Chondrocyte (in vitro differentiated cells): ENCODE results near the gene PLXNA4. TPM values are rescaled to one million over a fixed set of nuclear protein-coding genes. Genes with fewer than 3 reads are reported as not detected.
A peak's percentile ranks its signal among the peaks of the same experiment; 100 is the strongest.

ENCODE experiments used
- DNase-seq: peaks from one replicate; pipeline ENCODE4 v3.0.0; 2021; ENCODE audit warnings: mixed read lengths, low spot score
- H3K27ac Mint-ChIP-seq: one replicate; pipeline ENCODE4 v1.8.0; 2021; ENCODE audit warnings: mild to moderate bottlenecking, moderate library complexity, mixed read lengths; ENCODE audit not compliant: unreplicated experiment
- H3K27me3 Mint-ChIP-seq: 2 replicates; pipeline ENCODE4 v1.8.0; 2021; ENCODE audit warnings: low read depth, mixed read lengths
- H3K36me3 Mint-ChIP-seq: 2 replicates; pipeline ENCODE4 v1.8.0; 2021; ENCODE audit warnings: low read depth, mixed read lengths
- H3K4me1 Mint-ChIP-seq: 2 replicates; pipeline ENCODE4 v1.8.0; 2021; ENCODE audit warnings: low read depth, mild to moderate bottlenecking, mixed read lengths
- H3K4me3 Mint-ChIP-seq: one replicate; pipeline ENCODE4 v1.8.0; 2021; ENCODE audit warnings: mild to moderate bottlenecking, moderate library complexity, mixed read lengths; ENCODE audit not compliant: unreplicated experiment
- H3K9me3 Mint-ChIP-seq: 2 replicates; pipeline ENCODE4 v1.8.0; 2021; ENCODE audit warnings: low read depth, mixed read lengths
- CTCF ChIP-seq: fragments of 200-600 bp; sonication (generic); IDR thresholded peaks from 2 replicates; pipeline ENCODE4 v1.5.0; 2021; ENCODE audit warnings: antibody characterized with exemption, mild to moderate bottlenecking, moderate library complexity
- total RNA-seq: library from RNA; stranded (reverse); gene quantifications from 3 replicates; pipeline ENCODE4 v1.2.1, GENCODE V29; 2021

Gene PLXNA4
- total RNA-seq, 1 donor from 2014 or later = 11.3 TPM

DNA sequence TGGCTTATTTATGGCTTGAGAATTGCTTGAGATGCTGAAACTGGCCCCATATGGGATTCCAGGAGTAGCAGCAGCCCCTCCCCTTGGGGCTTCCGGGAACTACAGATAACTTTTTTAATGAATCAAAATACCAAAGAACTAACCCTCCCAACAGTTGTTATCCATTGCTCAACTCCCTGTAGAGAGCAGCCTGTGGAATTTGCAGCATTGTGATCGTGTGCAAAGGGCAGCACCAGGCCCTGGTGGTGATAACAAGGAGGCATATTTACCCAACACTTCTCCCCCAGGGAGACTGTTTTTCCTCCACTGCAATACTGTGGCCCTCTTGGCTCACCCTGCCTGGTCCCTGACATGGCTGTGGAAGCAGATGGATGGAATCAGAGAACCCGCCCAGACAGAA is 196.2 kb downstream of the PLXNA4 start:
- Mint-ChIP-seq H3K36me3 (no peaks in the 10 kb centered on the region), H3K27ac (no peak overlapping the region), H3K4me3 (no peak overlapping the region), H3K27me3 (no peaks in the 10 kb centered on the region), H3K4me1 (peaks cover 58% of the 10 kb centered on the region), H3K9me3 (no peaks in the 10 kb centered on the region)
- TF ChIP-seq CTCF = peak; percentile 25
- no peak for DNase-seq

GRCh38 chr7:132379292-132379691 is 197.0 kb downstream of the PLXNA4 start:
- no peak for TF ChIP-seq CTCF
- DNase-seq = no peak
- Mint-ChIP-seq H3K27me3 (no peaks in the 10 kb centered on the region), H3K27ac (no peak overlapping the region), H3K36me3 (no peaks in the 10 kb centered on the region), H3K9me3 (no peaks in the 10 kb centered on the region), H3K4me1 (peaks cover 54% of the 10 kb centered on the region), H3K4me3 (no peak overlapping the region)

DNA sequence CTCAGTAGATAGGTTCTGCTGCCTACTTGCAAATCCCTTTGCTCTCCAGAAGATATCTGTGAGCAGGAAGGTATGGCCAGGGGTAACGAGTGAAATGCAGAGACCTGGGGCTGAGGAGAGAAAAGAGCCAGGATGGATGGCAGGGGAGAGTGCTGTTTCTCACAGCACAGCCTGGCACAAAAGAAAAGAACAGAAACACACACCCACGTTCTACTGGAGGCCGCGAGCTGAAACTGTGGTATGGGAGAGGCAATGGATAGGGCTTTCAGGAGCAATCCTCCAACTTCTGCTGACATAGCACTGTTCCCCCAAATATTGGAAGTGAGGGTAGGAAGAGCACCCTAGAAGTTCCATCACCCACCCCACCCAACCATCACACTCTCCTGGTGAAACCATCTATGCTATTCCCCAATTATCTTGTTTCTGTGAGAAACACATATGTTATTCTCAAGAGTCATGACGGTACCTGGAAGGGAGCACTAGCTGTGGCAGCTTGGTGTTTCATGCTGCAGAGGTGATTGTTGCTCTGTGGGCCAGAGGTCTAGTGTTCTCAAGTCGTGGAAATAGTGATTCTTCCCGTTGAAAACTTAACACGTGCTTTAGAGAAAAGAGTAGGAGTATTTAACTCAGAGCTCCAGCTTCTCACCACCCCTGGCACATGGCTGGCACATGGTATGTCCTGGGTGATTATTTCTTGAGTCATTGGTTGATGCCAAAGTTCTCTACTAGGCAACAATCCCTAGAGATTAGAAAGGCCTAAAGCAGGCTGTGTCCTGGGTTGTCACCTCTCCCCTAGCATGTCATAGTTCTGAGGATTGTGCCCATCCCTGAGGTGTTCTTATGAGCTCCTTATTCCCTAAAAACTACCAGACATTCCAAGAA is 198.3 kb downstream of the PLXNA4 start:
- peaks cover 53% of the 10 kb centered on the region for H3K4me1 Mint-ChIP-seq
- TF ChIP-seq CTCF = no peak
- H3K27me3 Mint-ChIP-seq = no peaks in the 10 kb centered on the region

GRCh38 chr7:132377015-132377414 is 199.3 kb downstream of the PLXNA4 start:
- DNase-seq = no peak
- TF ChIP-seq CTCF = no peak
- Mint-ChIP-seq H3K4me3 (no peak overlapping the region), H3K36me3 (no peaks in the 10 kb centered on the region), H3K27ac (peak overlapping the region; percentile 72), H3K27me3 (no peaks in the 10 kb centered on the region), H3K9me3 (no peaks in the 10 kb centered on the region), H3K4me1 (peaks cover 45% of the 10 kb centered on the region)

More for the DNA sequence above, 198.3 kb downstream of the PLXNA4 start:
- no peak overlapping the region for H3K4me3 Mint-ChIP-seq
- no peak for DNase-seq
- H3K27ac Mint-ChIP-seq = no peak overlapping the region
- no peaks in the 10 kb centered on the region for H3K36me3 Mint-ChIP-seq
- no peaks in the 10 kb centered on the region for H3K9me3 Mint-ChIP-seq

DNA sequence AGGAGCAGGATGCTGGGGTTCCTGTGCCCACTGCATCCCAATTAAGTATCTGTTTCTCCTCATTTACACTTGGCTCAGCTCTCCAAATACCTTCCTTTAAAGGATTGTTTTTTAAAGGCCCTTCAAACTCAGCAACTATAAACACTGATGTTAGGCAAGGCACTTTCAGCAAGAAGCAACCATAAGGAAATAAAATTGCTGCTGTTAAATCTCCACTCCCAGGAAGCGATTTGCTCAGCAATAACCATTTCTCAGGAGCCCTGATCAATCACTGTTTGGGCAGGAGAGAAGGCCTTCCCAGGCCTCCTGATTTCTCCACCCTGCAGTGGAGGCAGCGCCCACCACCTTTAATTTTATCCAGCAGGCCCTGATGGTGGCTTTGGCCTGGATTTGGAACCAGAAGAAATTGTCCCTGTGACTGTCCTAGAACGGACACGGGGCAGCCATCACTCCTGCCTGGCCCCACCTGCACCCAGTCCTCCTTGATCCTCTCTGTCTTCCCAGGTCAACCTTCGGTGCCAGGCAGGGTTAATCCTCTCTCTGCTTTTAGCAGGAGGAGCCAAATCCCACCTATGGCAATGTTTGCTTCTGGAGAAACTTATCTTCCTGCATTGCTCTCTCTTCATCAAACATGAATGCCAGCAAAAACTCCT is 199.8 kb downstream of the PLXNA4 start:
- H3K4me1 Mint-ChIP-seq = peaks cover 40% of the 10 kb centered on the region
- TF ChIP-seq CTCF = no peak
- no peak for DNase-seq
- H3K27ac Mint-ChIP-seq = peak overlapping the region; percentile 72
- H3K36me3 Mint-ChIP-seq = no peaks in the 10 kb centered on the region
- no peaks in the 10 kb centered on the region for H3K27me3 Mint-ChIP-seq
- no peak overlapping the region for H3K4me3 Mint-ChIP-seq
- no peaks in the 10 kb centered on the region for H3K9me3 Mint-ChIP-seq
